Upper lobe of left lung (tissue), 6 donors: ENCODE data around the gene IL4R. TPM values are rescaled to one million over a fixed set of nuclear protein-coding genes. Genes with fewer than 3 reads are reported as not detected.

Source experiments
- ATAC-seq, 2 donors: fragments of 200-7000 bp; cut with Tn5 transposase; one replicate each; pipeline ENCODE4 v1.9.1; 2022; ENCODE audit warnings: mild to moderate bottlenecking in 2 of 2, moderate library complexity in 2 of 2; ENCODE audit not compliant: low FRiP score in 2 of 2
- DNase-seq, 2 donors: peaks; one replicate each; pipeline ENCODE4 v3.0.0-alpha.2; 2019 to 2020
- H3K27ac ChIP-seq, 4 donors: fragments of 200-600 bp; sonication (generic); one replicate each; pipeline ENCODE4 v1.5.1; 2016 to 2019
- H3K27me3 ChIP-seq, 4 donors: fragments of 200-600 bp; sonication (generic); one replicate each; pipeline ENCODE4 v1.5.1; 2017 to 2019
- H3K36me3 ChIP-seq, 4 donors: fragments of 200-600 bp; sonication (generic); one replicate each; pipeline ENCODE4 v1.5.1; 2016 to 2019
- H3K4me1 ChIP-seq, 4 donors: fragments of 200-600 bp; sonication (generic); one replicate each; pipeline ENCODE4 v1.5.1; 2018 to 2019
- H3K4me3 ChIP-seq, 4 donors: fragments of 200-600 bp; sonication (generic); one replicate each; pipeline ENCODE4 v1.5.1; 2017 to 2019; ENCODE audit warnings: mild to moderate bottlenecking in 2 of 4, moderate library complexity in 1 of 4
- H3K9me3 ChIP-seq, 4 donors: fragments of 200-600 bp; sonication (generic); one replicate each; pipeline ENCODE4 v1.5.1; 2018 to 2019
- CTCF ChIP-seq, 6 experiments: fragments of 450-650 bp in 4 of 6; fragments of 200-600 bp in 2 of 6; sonication (generic) in 2 of 6; IDR thresholded peaks; one replicate each; pipeline ENCODE4 v1.5.1; 2016 to 2019; ENCODE audit warnings: antibody characterized with exemption in 6 of 6
- EP300 ChIP-seq, 4 donors: sonication (generic); formaldehyde crosslinking; IDR thresholded peaks; one replicate each; pipeline ENCODE4 v1.5.1; 2017; ENCODE audit warnings: antibody characterized with exemption in 4 of 4, control low read depth in 2 of 4
- POLR2A ChIP-seq, 4 donors: fragments of 450-650 bp; IDR thresholded peaks; one replicate each; pipeline ENCODE4 v1.5.1; 2016 to 2017; ENCODE audit warnings: antibody characterized with exemption in 4 of 4, mild to moderate bottlenecking in 2 of 4
- POLR2AphosphoS5 ChIP-seq, 2 donors: sonication (generic); formaldehyde crosslinking; IDR thresholded peaks; one replicate each; pipeline ENCODE4 v1.5.1; 2017; ENCODE audit warnings: antibody characterized with exemption in 2 of 2
- WGBS, 2 donors: methylation state at CpG; one replicate each; pipeline ENCODE4 v1.1.5; 2017 to 2018; 5-methylcytosine and 5-hydroxymethylcytosine counted together
- total RNA-seq, 6 donors: library from RNA; depleted of rRNA in 4 of 6; stranded (reverse); fragments of >200 nt in 4 of 6; gene quantifications; one replicate each; pipeline versions ENCODE4 v1.1.0 to v1.2.1, GENCODE V29; 2016 to 2021
- donor health status: DM: no; HTN: no; CAD: no; lungs with moderate emphysema.
- donor health status: DM: no; HTN: yes; CAD: no; lungs with severe emphysema.

IL4R gene
- total RNA-seq, 6 donors from 2014 or later = 87.0 to 202 (median 153) TPM

DNA sequence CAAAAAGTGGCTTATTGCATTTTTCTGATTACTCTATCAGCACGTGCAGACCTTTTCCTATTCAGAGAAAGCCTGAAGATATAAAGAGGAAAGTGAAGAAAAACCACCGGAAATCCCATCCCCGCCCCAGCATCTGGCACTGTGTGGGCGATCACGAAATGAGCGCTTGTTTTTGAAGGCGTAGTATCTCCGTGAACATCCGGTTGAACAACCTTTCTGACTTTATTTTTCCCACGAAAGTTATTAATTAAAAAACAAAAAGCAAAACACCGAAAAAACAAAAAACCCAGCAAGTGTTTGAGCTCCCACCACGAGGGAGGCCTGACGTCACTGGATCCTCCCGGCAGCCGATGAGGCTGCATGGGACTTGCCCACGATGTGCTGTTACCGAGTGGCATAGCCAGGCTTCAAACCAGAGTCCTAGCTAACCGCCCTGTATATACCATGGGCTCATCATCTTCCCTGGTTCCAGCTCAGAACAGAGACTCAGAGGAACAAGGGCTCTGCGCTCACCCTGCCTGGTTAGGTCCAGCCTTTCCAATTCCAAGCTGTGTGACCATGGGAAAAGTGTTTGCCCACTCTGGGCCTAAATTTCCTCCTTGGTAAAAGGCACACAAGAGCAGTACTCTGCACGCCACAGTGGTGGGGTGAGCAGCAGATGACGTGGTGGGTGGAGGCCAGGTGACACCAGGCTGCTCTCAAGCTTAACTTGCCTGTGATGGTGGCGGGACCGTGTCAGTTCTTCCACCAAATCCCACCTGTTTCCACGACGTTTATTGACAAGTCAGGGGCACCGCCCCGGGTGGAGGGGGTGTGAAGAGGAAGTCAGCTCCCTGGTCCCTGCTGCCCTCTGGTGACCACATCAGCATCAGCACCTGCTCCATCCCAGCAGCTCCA is 53.9 kb downstream of the IL4R start:
- Histone ChIP-seq H3K4me3 (peak overlapping the region in 3 of 4 donors; percentile 8 to 38 (median 28)), H3K4me1 (peaks cover 25 to 54% (median 30%) of the 10 kb centered on the region in 4 donors), H3K27ac (peak overlapping the region; percentile 66 to 85 (median 78)), H3K36me3 (peaks cover 7 to 22% (median 15%) of the 10 kb centered on the region in 4 donors), H3K27me3 (no peaks in the 10 kb centered on the region), H3K9me3 (no peaks in the 10 kb centered on the region)
- DNase-seq = peak in 1 of 2 donors; percentile 84
- WGBS, 2 donors = 17 to 22% methylated on average over 22 to 27 of the region's 27 CpGs
- TF ChIP-seq CTCF (IDR thresholded peaks at IDR 0.05) (peak; percentile 75 to 92 (median 84)), EP300 (IDR thresholded peaks at IDR 0.05) (peak in 1 of 4 donors; percentile 16), POLR2AphosphoS5 (IDR thresholded peaks at IDR 0.05) (peak; percentile 5 to 11), POLR2A (IDR thresholded peaks at IDR 0.05) (no peak)
- peak; percentile 84 to 91 for ATAC-seq

GRCh38 chr16:27368358-27368722 is 54.6 kb downstream of the IL4R start:
- TF ChIP-seq CTCF (IDR thresholded peaks at IDR 0.05) (peak in 1 of 6 experiments; percentile 6), EP300 (IDR thresholded peaks at IDR 0.05) (no peak)
- WGBS, 2 donors = 60 to 63% methylated on average over 8 to 9 of the region's 9 CpGs
- Histone ChIP-seq H3K27ac (peak overlapping the region in 3 of 4 donors; percentile 66 to 85 (median 83)), H3K4me3 (peak overlapping the region in 2 of 4 donors; percentile 28 to 38), H3K36me3 (peaks cover under 1 to 16% (median 8%) of the 10 kb centered on the region in 4 donors), H3K27me3 (no peaks in the 10 kb centered on the region), H3K9me3 (no peaks in the 10 kb centered on the region), H3K4me1 (peaks cover 23 to 48% (median 28%) of the 10 kb centered on the region in 4 donors)
- DNase-seq (no peak), ATAC-seq (no peak)

- ATAC-seq (no peak), DNase-seq (no peak)
- Histone ChIP-seq H3K4me1 (peaks cover 17 to 42% (median 21%) of the 10 kb centered on the region in 4 donors), H3K4me3 (no peak overlapping the region), H3K36me3 (peaks cover 0 to 2% (median 0%) of the 10 kb centered on the region in 4 donors), H3K9me3 (no peaks in the 10 kb centered on the region), H3K27me3 (no peaks in the 10 kb centered on the region), H3K27ac (no peak overlapping the region)
- no peak for TF ChIP-seq POLR2A (IDR thresholded peaks at IDR 0.05)
- TF ChIP-seq EP300 (IDR thresholded peaks at IDR 0.05) = no peak
- 82 to 87% methylated on average over 3 of the region's 3 CpGs for WGBS, 2 donors
Observed at GRCh38 chr16:27369806-27370205, 56.0 kb downstream of the IL4R start.

DNA sequence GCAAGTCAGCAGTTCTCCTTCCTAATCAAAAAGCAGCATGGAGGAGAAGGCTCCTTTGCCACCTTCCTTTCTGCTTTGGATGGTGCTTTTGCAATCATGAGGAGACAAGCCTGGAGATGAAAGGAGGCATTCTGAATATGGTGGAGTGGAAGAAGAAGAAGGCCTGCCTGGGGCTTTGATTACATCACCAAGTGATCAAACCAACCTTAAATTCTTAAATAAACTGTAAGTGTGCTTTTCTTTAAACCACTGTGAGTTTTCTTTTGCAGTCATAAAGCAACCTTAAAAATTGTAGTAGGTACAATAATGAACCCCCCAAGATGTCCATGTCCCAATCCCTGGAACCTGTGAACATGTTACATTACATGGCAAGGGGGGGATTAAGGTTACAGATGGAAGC is 56.5 kb downstream of the IL4R start:
- TF ChIP-seq POLR2A (IDR thresholded peaks at IDR 0.05) = no peak
- no peak for TF ChIP-seq POLR2AphosphoS5 (IDR thresholded peaks at IDR 0.05)
- TF ChIP-seq CTCF (IDR thresholded peaks at IDR 0.05) = no peak
- TF ChIP-seq EP300 (IDR thresholded peaks at IDR 0.05) = no peak
- DNase-seq (no peak), ATAC-seq (no peak)

DNA sequence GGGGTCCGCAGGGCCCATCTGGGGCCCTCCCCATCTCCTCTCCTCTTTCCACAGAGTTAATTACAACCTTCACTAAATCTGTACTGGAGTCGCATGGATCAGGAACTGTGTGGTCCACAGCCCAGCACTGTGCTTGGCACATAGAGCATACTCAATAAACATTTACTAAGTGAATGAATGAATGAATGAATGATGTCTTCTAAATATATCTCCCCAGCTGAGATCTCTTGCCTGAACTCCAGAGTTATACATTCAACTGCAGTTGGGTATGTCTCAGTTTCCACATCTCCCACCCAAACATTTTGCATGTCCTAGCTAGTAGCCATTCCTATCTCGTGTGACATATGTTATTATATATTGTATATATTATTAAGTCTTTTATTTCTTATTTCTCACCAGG is 59.5 kb downstream of the IL4R start:
- no peak for ATAC-seq
- WGBS, 2 donors = 96% methylated on average over 3 of the region's 3 CpGs
- DNase-seq = no peak
- no peak overlapping the region for H3K27ac ChIP-seq
- no peaks in the 10 kb centered on the region for H3K27me3 ChIP-seq
- H3K36me3 ChIP-seq = no peaks in the 10 kb centered on the region
- no peak for TF ChIP-seq POLR2AphosphoS5 (IDR thresholded peaks at IDR 0.05)
- TF ChIP-seq POLR2A (IDR thresholded peaks at IDR 0.05) = no peak
- no peak for TF ChIP-seq CTCF (IDR thresholded peaks at IDR 0.05)
- TF ChIP-seq EP300 (IDR thresholded peaks at IDR 0.05) = no peak
- no peaks in the 10 kb centered on the region for H3K9me3 ChIP-seq
- H3K4me3 ChIP-seq = no peak overlapping the region
- H3K4me1 ChIP-seq = peaks cover 2 to 21% (median 10%) of the 10 kb centered on the region in 4 donors

More for the DNA sequence above, 56.5 kb downstream of the IL4R start:
- Histone ChIP-seq H3K36me3 (no peaks in the 10 kb centered on the region), H3K27ac (no peak overlapping the region), H3K9me3 (no peaks in the 10 kb centered on the region), H3K27me3 (no peaks in the 10 kb centered on the region), H3K4me3 (no peak overlapping the region), H3K4me1 (peaks cover 17 to 42% (median 25%) of the 10 kb centered on the region in 4 donors)
